Epithelial cell of esophagus (primary cell): Measurements from ENCODE around the gene CHTF8.

Experiments
- DNase-seq: peaks from one replicate; pipeline ENCODE4 v3.0.0; 2010; ENCODE audit warnings: low read depth
- H3K4me3 ChIP-seq: 2 replicates; pipeline ENCODE4 v1.5.1; 2011; ENCODE audit warnings: mild to moderate bottlenecking, low read length, control low read depth
- TF ChIP-seq, protein P1 (sequence below): IDR thresholded peaks from 2 replicates; pipeline ENCODE4 v1.5.1; 2011; ENCODE audit warnings: low read depth, mild to moderate bottlenecking, low read length, control low read depth, inconsistent platforms; ENCODE audit not compliant: insufficient read depth; ENCODE audit errors: missing control alignments

The CHTF8 gene

GRCh38 chr16:69111876-69112230 is 20.5 kb downstream of the CHTF8 start:
- TF ChIP-seq, protein P1, sequence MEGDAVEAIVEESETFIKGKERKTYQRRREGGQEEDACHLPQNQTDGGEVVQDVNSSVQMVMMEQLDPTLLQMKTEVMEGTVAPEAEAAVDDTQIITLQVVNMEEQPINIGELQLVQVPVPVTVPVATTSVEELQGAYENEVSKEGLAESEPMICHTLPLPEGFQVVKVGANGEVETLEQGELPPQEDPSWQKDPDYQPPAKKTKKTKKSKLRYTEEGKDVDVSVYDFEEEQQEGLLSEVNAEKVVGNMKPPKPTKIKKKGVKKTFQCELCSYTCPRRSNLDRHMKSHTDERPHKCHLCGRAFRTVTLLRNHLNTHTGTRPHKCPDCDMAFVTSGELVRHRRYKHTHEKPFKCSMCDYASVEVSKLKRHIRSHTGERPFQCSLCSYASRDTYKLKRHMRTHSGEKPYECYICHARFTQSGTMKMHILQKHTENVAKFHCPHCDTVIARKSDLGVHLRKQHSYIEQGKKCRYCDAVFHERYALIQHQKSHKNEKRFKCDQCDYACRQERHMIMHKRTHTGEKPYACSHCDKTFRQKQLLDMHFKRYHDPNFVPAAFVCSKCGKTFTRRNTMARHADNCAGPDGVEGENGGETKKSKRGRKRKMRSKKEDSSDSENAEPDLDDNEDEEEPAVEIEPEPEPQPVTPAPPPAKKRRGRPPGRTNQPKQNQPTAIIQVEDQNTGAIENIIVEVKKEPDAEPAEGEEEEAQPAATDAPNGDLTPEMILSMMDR: no peak
- no peak overlapping the region for H3K4me3 ChIP-seq
- DNase-seq: no peak

DNA sequence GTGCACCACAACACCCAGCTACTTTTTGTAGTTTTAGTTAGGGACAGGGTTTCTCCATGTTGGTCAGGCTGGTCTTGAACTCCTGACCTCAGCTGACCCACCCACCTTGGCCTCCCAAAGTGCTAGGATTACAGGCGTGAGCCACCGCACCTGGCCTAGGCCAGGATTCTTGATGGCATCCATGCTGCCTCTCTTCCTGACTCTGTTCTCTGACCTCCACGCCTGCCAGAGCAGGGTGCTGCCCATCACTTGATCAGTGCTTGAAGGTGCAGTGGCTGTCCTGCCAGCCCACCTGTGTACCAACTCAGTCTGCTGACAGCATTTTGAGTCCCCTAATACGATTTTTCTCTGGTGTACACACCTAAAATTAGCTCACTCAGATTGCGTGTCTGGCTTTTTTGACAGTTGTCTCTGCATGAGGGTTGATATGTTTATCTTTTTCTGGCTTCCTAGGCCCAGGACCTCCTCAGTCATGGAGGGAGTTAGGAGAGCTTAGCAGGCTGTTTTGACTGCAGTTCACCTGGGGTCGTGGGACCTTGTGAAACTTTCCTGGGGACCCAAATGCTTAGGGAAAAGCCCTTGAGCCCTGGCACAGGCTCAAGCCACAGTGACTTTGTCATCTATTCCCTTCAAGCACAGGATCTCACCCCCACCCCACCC is 21.0 kb downstream of the CHTF8 start:
- DNase-seq: no peak
- TF ChIP-seq, protein P1: no peak
- H3K4me3 ChIP-seq: no peak overlapping the region

- H3K4me3 ChIP-seq: no peak overlapping the region
- TF ChIP-seq, protein P1: no peak
- DNase-seq: no peak
Measured at GRCh38 chr16:69110406-69110805, 22.0 kb downstream of the CHTF8 start.

DNA sequence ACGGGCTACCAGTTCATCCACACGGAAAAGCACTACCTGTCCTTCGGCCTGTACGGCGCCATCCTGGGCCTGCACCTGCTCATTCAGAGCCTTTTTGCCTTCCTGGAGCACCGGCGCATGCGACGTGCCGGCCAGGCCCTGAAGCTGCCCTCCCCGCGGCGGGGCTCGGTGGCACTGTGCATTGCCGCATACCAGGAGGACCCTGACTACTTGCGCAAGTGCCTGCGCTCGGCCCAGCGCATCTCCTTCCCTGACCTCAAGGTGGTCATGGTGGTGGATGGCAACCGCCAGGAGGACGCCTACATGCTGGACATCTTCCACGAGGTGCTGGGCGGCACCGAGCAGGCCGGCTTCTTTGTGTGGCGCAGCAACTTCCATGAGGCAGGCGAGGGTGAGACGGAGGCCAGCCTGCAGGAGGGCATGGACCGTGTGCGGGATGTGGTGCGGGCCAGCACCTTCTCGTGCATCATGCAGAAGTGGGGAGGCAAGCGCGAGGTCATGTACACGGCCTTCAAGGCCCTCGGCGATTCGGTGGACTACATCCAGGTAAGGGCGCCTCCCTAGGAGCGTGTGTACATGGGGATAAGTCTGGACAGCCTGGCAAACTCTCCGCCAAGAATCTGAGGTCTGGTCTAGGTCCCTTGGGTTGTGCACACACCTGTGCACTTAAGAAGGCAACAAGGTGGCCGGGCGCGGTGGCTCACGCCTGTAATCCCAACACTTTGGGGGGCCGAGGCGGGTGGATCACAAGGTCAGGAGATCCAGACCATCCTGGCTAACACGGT is 22.7 kb downstream of the CHTF8 start:
- DNase-seq: no peak
- TF ChIP-seq, protein P1: no peak
- no peak overlapping the region for H3K4me3 ChIP-seq

- DNase-seq: no peak
- H3K4me3 ChIP-seq: no peak overlapping the region
- TF ChIP-seq, protein P1: no peak
Measured at GRCh38 chr16:69108905-69109252, 23.5 kb downstream of the CHTF8 start.

DNA sequence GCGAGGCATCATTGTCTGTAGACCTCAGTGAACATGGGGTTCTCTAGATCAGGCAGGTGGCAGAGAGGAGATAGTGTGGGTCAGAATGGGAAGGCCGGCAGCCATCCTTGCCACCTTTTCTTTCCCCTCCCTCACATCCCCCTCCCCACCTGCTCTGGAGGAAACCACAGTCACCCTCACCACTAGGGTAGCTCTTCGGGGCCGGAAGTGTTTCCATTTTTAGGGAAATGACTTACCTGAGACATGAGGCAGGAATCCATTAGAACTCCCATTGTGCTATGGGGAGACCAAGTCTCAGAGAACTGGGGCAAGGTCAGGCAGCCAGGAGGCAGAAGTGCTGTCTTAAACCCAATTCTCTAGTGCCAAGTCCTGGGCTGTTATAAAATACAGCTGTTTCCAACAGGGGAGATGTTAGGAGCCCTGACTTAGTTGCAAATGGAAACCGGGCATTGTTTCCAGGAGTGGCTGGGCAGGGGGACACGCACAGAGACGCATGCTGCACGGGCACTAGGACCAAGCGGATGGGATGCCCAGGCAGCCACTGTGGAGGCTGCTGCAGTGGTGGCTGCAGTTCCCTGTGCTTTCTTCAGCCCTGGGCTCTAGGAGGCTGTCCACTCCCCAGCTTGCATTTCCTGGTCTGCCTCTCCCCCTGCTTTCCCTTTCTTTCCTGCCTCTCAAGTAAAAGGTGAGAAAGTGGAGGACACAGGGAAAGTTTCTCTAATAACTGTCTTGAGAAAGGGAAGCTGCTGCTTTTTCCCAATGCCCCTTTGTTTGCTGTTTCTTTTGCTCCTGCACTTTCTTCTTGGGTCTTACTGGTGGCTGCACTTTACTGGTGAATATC is 24.1 kb downstream of the CHTF8 start:
- TF ChIP-seq, protein P1: no peak
- peak overlapping the region; percentile 62 for H3K4me3 ChIP-seq
- no peak for DNase-seq
